Esophagus muscularis mucosa (tissue), 4 donors: ENCODE data around the gene HOXC5.

Experiments
- CTCF ChIP-seq, 3 experiments: fragments of 200-600 bp in 2 of 3; fragments of 450-650 bp in 1 of 3; sonication (generic) in 2 of 3; IDR thresholded peaks; one replicate each; pipeline ENCODE4 v1.5.1; 2017 to 2019; ENCODE audit warnings: antibody characterized with exemption in 3 of 3, mild to moderate bottlenecking in 2 of 3, moderate library complexity in 1 of 3
- EP300 ChIP-seq: sonication (generic); formaldehyde crosslinking; IDR thresholded peaks from one replicate; pipeline ENCODE4 v1.6.1; 2017; ENCODE audit warnings: antibody characterized with exemption
- POLR2A ChIP-seq: fragments of 450-650 bp; IDR thresholded peaks from one replicate; pipeline ENCODE4 v1.6.1; 2017; ENCODE audit warnings: antibody characterized with exemption, moderate library complexity, mild to moderate bottlenecking, low read depth
- POLR2AphosphoS5 ChIP-seq, 2 donors: sonication (generic); formaldehyde crosslinking; IDR thresholded peaks; one replicate each; pipeline ENCODE4 v1.6.1; 2017; ENCODE audit warnings: antibody characterized with exemption in 2 of 2

- no peak for TF ChIP-seq CTCF (IDR thresholded peaks at IDR 0.05)
- no peak for TF ChIP-seq POLR2A
- TF ChIP-seq EP300: no peak
- no peak for TF ChIP-seq POLR2AphosphoS5 (IDR thresholded peaks at IDR 0.05)
Measured at GRCh38 chr12:54038284-54038870, 5.5 kb downstream of the HOXC5 start.
